ENCODE results near the gene CCDC122.

DNA sequence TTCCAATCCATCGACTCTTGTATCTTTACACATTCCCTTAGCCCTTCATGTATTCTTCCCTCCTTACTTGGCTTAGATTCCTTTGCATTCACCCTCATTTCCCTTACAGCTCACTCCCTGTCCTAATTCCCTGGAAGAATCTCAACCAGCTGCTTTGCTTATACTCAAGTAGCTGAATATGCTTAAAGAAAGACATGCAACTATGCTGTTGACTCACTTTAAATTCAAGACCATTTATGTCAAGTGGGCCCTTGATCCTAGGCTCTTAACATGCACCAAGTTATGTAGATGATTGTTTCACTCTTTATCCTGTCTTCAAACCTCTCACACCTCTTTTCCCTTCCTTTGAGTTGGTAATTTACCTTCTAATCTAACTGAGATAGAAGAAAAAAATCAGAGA is 7.4 kb downstream of the CCDC122 start:
- no peak for TF ChIP-seq EZH2 (optimal IDR thresholded peaks at IDR 0.05; ENCODE audit: low read depth, low read length)
- TF ChIP-seq, protein P1, sequence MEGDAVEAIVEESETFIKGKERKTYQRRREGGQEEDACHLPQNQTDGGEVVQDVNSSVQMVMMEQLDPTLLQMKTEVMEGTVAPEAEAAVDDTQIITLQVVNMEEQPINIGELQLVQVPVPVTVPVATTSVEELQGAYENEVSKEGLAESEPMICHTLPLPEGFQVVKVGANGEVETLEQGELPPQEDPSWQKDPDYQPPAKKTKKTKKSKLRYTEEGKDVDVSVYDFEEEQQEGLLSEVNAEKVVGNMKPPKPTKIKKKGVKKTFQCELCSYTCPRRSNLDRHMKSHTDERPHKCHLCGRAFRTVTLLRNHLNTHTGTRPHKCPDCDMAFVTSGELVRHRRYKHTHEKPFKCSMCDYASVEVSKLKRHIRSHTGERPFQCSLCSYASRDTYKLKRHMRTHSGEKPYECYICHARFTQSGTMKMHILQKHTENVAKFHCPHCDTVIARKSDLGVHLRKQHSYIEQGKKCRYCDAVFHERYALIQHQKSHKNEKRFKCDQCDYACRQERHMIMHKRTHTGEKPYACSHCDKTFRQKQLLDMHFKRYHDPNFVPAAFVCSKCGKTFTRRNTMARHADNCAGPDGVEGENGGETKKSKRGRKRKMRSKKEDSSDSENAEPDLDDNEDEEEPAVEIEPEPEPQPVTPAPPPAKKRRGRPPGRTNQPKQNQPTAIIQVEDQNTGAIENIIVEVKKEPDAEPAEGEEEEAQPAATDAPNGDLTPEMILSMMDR (IDR thresholded peaks at IDR 0.05; ENCODE audit: low read length): no peak

All from MM.1S (cell line).